Measurements from ENCODE around the gene CD160.
A peak's percentile ranks its signal among the peaks of the same experiment; 100 is the strongest.
"Not testable (repeated sequence)": the region's sequence is repeated elsewhere in the genome, so short reads cannot be mapped to it uniquely, and the experiment has no call there.

CD160 gene

DNA sequence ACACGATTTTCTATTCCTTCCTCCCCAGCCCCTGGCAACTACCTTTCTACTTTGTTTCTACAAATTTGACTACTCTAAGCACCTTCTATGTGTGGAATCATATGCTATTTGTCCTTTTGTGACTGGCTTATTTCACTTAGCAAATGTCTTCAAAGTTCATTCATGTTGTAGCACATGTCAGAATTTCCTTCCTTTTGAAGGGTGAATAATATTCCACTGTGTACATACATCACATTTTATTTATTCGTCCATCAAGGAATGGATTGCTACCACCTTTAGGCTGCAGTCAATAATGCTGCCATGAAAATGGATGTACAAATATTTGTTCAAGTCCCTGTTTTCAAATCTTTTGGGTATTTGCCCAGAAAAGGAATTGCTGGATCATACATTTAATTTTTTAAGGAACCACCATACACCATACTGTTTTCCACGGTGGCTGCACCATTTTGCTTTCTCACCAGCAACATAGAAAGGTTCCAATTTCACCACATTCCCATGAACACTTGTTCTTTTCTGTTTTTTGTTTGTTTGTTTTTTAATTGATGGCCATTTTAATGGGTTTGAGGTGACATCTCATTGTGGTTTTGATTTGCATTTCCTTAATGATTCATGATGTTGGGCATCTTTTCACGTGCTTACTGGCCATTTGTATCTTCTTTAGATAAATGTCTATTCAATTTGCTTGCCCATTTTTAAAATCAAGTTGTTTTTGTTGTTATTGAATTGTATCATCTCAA, 8.8 kb upstream of the CD160 start:
- DNase-seq (ENCODE audit: low read depth in 2 of 2) = no peak

DNA sequence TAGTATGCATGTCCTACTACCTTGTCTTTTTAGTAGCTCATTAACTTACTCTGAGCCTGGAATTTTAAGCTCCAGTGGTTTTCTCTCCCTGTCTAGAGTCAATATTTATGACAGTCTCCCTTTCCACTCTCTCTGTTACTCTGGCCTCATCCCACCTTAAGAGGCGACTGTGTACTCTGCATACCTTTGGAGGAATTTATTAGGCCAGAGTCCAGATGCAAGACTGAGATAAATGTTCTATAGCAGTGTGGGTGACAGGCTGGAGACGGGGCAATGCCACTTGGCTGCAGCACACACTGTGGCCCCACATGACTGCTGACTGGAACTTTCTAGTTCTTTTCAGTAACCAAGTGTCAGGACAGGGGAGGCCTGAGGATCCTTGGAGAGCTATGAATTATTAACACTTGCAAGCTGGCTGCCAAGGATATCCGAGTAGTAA, 8.1 kb upstream of the CD160 start:
- no peak for DNase-seq (ENCODE audit: low read depth in 2 of 2)

DNA sequence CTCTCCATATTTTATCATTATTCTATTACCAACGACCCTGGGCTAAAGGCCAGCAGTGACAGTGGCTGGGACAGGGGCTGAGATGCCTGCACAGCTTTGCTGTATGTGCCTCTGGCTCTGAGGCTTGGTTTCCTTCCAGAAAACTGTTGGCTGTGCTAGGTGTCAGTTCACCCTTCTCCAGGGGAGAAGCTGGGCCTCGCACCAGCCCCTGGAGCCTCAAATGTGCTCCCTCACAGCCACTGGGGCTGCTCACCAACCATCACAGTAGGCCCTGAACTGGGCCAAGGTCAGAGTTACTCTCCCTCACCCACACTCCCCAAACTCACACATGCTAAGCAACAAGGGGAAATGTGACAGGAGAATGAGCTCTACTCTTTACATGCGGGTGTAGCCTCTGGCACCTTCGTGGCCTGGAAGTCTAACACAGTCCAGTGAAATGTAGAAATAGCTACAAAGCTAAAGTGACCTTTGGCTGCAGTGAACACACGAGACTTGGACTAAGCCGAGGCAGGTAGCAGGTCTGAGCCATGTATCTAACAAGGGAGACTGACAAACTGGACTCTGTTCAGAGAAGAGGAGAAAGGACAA, 4.7 kb upstream of the CD160 start:
- no peak for DNase-seq (ENCODE audit: low read depth in 2 of 2)

DNA sequence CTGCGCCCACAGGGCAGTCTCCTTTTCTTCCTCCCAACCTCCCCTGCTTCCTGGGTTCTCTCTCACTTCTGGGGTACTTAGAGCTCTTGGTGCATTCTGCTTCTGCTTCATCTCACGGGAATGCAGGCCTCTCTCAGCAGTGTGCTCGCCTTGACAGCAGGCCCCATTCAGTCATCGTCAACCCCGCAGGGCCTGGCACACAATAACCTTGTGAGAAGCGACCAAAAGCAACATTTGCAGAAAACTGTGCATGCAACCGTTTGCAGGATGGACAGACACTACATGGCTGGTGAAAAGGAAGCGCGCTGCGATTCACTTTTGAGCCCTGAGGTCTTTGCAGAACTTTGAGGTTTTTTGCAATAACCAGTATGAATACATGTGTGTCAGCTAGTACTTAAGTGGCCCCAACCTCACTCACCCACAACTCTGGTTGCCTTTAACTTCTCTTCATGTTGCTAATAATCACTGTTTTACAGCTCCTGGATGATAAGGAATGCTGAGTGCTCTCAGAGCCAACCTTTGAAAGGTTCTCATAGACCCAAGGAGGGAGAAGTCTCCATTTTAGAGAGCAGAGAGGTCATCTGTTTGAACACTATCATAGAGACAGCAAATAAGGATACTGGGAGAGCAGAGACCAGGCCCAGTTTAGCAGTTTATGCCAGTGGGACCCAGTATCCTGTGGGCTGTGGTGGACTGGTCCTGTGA, 2.5 kb upstream of the CD160 start:
- DNase-seq (ENCODE audit: low read depth in 2 of 2) = no peak

DNA sequence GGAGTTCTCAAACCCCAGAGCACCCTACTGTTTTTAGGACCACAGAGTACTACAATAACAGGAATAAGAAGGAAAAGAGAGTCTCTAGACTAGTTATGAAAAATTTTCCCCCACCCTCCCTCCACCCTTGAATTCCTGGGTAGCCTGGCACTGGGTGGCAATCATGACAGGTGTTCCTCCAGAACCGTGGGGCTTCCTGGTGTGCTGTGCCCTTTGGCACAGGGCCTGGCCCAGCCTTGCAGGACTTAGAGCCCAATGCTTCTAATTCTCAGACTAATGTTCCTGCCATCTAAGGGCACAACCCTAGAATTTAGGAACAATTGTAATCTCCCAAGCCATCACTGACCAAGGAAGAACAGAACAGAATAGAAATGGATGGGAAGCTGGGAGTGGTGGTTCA, 1.5 kb upstream of the CD160 start:
- DNase-seq (ENCODE audit: low read depth in 2 of 2) = no peak

DNA sequence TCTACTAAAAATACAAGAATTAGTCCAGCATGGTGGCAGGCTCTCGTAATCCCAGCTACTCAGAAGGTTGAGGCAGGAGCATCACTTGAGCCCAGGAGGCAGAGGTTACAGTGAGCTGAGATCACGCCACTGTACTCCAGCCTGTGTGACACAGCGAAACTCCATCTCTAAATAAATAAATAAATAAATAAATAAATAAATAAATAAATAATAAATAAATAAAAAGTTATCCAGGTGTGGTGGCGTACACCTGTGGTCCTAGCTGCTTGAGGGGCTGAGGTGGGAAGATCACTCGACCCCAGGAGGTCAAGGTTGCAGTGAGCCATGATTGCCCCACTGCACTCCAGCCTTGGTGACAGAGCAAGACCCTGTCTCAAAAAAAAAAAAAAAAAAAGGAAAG, 834 bp upstream of the CD160 start:
- DNase-seq (ENCODE audit: low read depth in 2 of 2) = not testable (repeated sequence)

DNA sequence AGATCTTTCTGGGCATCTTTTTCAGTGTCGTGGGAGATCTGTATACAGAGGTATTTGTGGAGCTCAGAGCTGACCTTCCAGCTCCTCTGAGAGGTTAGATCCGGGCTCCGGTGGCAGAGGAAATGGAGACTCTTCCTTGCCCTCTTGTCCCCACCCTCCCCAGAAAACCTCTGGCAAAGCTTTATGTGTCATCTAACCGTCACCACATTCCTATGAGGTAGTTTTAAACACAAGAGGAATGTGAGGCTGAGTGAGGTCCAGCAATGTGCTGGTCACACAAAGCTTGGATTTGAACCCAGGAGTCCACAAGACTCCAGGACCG, 1.2 kb downstream of the CD160 start:
- DNase-seq (ENCODE audit: low read depth in 2 of 2) = no peak

DNA sequence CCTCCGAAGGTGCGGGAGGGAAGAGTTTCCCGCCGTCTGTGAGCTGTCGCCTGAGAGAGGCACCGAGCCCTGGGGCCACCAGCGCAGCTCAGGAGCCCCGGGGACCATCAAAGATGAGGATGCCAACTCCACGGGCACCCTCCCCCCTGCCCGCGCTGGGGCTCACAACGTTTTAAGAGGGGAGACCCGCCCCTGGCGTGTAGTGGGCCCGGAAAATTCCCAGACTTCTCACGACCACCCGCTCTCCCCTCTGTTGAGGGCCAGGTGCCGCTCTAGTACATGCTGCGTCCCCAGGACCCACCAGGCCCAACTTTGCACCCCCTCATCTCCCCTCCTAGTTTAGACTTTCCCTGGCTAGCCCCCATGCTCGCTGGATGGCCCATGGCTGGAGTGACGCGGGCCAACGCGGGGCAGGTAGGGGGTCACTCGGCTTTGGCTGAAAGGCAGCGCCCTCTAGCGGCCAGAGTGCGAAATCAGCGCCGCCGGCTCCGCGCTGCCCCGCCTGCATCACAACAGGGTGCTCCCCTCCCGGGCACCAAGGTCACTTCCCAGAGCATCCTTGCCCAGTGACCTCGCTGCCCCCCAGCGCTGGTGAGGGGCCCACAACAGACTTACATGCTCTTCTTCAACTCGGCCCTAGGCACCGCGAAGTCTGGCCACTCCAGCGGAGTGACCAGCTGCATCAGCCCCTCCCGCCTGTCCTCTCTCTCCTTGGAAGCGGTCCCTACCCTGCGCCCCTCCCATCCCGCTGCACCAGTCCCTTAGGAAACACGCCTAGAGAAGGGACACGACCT, 1.8 kb downstream of the CD160 start:
- peak; percentile 54 to 67 for DNase-seq (ENCODE audit: low read depth in 2 of 2)

DNA sequence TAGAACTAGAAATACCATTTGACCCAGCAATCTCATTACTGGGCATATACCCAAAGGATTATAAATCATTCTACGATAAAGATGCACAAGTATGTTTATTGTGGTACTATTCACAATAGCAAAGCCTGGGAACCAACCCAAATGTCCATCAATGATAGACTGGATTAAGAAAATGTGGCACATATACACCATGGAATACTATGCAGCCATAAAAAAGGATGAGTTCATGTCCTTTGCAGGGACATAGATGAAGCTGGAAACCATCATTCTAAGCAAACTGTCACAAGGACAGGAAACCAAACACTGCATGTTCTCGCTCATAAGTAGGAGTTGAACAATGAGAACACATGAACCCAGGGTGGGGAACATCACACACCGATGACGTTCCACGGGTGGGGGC, 6.9 kb downstream of the CD160 start:
- DNase-seq (ENCODE audit: low read depth in 2 of 2) = not testable (repeated sequence)

DNA sequence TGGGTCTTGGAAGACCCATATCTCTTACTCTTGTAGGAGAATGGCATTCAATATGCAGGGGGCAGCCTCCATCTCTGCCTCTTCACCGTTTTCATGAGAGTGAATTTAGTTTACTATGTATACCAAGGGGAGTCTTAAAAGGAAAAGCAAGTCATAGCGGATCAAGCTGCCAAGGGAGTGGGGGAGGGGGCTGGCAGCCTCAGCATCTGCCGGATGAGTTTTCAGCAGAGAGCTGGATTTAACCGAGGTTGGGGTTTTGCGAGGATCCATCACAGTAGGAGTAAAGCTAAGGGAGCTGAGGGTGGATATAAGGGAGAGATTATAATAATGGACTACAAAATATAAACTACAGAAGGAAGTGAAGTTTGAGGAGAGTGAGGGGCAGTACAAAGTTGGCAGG, 9.9 kb downstream of the CD160 start:
- no peak for DNase-seq (ENCODE audit: low read depth in 2 of 2)

DNA sequence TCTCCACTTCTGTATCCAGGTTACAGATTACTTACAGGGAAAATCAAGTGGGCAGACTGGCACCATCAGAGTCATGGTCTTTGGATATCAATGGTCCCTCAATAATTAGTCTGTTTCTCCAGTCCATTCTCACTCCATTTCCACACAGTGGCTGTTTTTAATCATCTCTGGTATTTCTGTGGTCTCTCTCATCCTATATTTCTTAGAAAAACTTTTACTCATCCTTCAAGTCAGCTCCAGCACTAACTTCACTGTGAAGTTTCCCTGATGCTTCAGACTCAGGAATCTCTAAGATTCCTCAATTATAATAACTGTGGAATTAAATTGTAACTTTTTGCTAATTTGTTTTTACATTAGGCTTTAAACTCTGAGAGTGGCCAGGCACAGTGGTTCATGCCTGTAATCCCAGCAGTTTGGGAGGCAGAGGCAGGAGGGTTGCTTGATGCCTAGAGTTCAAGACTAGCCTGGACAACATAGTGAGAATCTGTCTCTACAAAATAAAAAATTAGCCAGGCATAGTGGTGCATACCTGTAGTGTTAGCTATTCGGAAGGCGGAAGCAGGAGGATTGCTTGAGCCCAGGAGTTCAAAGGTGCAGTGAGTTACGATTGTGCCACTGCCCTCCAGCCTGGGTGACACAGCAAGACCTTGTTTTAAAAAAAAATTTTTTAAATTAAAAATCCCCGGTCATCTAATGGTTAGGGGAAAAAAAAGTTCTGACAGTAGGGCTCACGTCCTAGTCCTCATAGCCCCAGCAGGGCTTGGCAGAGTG, 10.6 kb downstream of the CD160 start:
- no peak for DNase-seq (ENCODE audit: low read depth in 2 of 2)

DNA sequence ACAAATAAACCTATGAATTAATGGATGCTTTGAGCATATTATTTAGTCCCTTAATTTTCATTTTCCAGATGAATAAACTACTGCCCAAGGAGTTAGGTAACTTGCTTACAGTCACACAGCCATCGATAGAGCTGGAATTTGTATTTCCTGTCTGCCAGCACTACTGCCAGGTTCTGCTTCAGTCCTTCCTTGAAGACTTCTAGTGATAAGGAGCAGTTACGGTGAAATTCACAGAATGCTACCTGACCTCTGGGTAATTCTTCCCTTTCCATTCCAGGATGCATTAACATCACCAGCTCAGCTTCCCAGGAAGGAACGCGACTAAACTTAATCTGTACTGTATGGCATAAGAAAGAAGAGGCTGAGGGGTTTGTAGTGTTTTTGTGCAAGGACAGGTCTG, 11.2 kb downstream of the CD160 start:
- DNase-seq (ENCODE audit: low read depth in 2 of 2) = no peak

DNA sequence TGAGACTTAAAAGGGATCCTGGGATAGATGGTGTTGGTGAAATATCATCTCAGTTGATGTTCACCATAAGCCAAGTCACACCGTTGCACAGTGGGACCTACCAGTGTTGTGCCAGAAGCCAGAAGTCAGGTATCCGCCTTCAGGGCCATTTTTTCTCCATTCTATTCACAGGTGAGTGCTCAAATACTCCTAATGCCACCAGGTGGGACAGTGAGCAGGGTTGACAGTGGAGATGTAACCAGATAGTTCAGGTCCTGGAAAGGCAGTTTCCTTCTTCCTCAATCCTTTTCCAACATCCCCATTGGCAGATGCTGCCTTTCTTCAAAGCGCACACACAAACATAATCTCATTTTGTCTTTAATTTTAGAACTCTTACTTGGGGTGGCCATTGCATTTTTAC, 11.6 kb downstream of the CD160 start:
- no peak for DNase-seq (ENCODE audit: low read depth in 2 of 2)

DNA sequence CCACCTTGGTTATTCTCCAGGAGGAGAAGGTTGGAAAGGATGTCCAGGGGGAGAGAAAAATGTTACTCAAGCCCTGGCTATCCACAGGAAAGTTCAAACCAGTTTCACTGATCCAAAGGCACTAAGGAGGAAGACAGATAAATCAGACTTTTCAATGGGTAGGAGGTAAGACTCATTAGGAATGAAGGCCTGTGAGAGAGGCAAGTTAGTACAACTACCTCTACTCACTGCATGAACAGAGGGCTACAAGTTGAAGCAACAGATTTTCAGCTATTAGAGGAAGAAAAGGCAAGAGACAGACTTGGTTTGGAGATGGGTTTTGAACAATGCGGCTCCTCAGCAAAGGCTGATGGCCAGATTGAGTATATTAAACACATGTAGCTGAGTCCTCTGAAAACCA, 16.9 kb downstream of the CD160 start:
- DNase-seq (ENCODE audit: low read depth in 2 of 2) = no peak

DNA sequence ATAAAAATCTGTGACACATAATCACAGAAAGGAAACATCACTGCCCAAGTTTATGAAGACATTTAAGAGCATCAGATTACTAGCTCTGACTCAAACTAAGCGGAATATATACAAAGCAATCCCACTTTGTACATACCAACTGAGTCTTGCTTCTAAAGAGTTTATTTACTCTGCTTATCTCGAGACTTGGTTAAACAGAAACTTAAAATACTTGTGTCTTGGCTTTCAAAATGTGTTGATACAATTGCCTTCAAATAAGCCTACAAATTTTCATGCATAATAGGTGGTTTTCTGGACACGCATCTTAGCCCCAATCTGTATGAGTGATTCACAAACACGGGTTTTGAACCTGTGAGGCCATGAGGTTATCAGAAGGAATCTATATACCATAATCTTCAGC, 21.0 kb downstream of the CD160 start:
- DNase-seq (ENCODE audit: low read depth in 2 of 2) = no peak

DNA sequence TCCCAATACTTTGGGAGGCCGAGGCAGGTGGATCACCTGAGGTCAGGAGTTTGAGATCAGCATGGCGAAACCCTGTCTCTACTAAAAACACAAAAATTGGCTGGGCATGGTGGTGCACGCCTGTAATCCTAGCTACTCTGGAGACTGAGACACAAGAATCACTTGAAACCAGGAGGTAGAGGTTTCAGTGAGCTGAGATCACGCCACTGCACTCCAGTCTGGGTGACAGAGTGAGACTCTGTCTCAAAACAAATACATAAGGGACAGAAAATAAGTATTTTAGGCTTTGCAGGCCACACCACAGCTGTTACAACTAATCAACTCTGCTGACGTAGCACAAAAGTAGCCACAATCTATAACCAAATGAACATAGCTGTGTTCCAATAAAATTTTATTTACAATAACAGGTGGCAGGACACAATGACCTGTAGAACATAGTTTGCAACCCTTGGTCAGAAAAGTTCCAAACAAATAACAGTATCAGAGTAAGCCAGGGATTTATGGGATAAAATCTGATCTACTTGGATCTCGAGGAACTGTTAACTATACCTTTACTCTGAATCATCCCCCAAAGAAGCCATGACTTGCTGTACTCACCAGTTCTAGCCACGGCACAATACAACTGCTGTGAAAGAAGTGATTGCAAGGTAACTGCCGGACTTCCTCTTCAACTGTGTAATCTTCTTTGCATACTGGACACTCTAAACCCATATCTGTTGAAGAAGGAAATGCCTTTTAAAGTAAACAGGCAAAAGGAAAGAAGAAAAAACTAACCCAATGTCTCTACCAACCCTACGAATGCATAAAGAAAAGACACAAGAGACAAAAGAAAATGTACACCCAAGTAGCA, 28.3 kb downstream of the CD160 start:
- no peak for DNase-seq (ENCODE audit: low read depth in 2 of 2)

DNA sequence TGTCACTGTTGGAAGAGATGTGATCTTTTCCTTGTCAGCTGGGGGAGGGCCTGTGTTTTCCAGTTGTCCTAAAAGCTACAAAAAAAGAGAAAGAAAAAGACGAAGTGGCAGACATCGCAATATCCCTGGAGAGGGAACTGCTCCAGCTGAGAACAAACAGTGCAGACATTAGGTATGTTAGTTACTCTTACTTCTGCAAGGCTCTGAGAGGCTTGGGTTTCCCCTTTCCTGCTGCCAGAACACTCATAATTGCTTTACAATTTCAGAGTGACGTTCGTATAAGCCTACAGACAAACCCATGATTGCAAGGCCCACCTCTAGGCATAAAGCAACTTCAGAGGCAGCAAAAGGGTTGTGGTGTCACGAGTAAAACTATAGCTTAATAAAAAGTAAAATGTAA, 31.1 kb downstream of the CD160 start:
- no peak for DNase-seq (ENCODE audit: low read depth in 2 of 2)

DNA sequence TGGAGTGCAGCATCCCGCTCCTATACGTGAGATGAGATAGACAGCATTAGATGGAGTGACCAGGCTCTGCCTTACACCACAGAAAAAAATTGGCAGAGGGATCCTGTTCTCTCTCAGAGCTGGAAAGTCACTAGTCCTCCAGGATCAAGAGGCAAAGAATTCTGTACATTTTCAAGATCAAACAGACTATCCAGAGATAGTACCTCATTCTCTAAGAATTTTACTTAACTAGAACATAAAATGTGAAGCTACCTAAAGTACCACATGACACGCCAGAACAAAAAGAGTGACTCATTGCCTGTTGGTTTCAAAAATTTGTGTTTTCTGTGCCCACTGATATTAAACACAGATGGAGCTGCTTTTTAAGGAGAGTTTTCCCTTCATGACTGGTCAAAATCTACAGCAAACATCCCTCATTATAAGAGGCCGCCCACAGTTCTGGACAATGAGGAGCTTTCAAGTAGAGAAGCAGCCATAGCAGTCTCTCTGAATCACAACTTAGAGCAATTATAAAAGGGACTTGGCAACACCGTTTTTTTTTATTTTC, 32.3 kb downstream of the CD160 start:
- no peak for DNase-seq (ENCODE audit: low read depth in 2 of 2)

DNA sequence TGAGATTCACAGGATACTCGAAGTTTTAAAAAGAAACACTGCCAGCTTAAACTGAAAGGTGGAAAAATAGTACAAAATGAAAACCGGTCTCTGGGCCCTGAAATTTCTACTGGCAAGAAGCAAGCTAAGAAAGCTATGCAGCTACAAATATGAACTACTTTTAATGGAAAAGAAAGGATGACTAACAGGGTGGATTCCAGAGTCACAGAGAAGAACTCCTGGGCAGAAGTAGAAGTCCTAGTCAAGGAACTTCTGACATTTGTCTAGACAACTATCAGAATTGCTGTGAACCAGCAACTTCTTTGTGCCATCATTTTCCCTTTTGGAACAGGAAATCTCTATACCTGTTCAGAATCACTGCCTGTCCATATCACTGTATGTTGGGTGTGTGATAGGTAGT, 38.1 kb downstream of the CD160 start:
- no peak for DNase-seq (ENCODE audit: low read depth in 2 of 2)

DNA sequence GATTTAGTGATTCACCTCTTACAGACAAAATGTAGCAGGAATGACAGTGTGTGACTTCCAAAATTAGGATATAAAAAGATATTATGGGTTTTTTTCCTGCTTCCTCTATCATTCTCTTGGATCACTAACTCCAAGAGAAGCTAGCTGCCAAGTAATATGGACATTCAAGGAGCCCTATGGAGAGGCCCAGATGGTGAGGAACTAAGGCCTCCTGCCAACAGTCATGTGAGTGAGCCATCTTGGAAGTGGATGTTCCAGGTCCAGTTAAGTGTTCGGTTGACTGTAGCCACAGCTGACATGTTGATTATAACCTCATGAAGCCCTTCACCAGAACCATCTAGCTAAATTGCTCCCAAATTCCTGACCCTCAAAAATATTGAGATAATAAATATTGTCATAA, 38.8 kb downstream of the CD160 start:
- no peak for DNase-seq (ENCODE audit: low read depth in 2 of 2)

DNA sequence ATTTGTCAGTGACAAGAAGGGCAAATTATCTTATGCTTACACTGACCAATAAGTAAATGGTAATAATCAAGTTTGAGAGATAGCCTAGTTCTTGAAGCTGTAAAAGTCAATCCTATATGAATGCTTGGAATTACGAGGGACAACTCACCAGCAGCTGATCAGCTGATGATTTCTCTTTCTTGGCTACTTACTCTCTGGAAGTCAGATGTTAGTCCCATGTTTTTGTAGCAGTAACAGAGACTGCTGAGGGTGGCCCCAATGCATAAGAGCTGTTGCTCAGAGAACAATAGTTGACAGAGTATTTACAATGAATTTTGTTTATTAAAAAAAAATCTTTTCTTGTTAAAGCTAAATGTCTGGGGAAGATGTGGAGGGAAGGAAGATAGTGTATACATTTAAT, 39.3 kb downstream of the CD160 start:
- DNase-seq (ENCODE audit: low read depth in 2 of 2) = no peak
